ENCODE measurements around the gene JMJD1C.

JMJD1C gene

DNA sequence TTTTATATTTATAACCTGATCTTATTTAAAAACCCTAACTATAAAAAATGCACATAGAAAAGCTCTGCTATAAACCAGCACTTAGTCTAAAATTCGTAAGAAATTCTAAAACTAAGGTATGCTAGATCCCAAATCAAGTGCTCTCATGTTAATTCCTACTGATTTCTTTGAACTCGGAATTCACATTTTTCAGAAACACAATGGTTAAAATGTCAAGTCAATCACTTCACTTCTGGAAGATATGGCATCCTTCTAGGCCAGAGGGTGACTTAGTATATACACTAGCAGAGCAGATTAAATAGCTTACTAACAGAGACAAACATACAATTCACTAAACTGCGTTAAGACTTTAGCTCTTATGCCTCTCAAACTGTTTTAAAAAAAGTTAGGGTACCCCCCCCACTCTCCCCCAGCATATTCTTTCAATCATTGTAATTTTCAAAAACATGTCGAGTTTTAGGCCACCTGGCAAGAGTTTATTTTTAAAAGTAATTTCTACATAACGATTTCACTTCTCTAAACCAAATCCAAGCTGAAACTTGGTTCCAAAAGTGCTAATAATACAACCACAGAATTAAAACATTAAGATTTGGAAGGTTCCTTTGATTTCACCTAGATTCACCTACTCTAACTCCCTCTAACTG is 203.2 kb downstream of the JMJD1C start:
- peak in 1 of 2 experiments; percentile 5 for DNase-seq
- TF ChIP-seq GATA1 (IDR thresholded peaks at IDR 0.05; ENCODE audit: low read depth, low read length) (no peak), POLR2A (IDR thresholded peaks at IDR 0.05; ENCODE audit: low read length) (no peak)

- TF ChIP-seq POLR2A (IDR thresholded peaks at IDR 0.05; ENCODE audit: low read length) (no peak), GATA1 (IDR thresholded peaks at IDR 0.05; ENCODE audit: low read depth, low read length) (no peak)
- no peak for DNase-seq
These were observed 204.3 kb downstream of the JMJD1C start for GRCh38 chr10:63261496-63261895.

DNA sequence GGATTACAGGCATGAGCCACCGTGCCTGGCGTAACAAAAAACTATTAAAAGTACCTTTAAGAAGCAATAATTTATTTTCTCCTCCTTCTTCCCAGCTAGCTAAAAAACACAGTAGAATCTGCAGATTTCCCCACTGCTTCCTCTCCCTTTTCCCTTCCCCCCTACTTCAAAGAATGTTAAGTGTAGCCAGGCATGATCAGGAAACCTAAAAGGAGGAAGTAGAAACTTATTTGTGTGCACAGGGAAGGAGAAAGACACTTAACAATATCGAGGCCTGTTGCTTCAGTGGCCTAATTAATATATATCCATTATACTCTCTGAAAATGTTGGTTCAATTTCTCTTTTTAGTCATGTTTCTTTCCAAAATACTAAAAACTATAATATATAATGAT is 204.9 kb downstream of the JMJD1C start:
- TF ChIP-seq POLR2A (IDR thresholded peaks at IDR 0.05; ENCODE audit: low read length) (no peak), GATA1 (IDR thresholded peaks at IDR 0.05; ENCODE audit: low read depth, low read length) (no peak)
- DNase-seq: no peak

DNA sequence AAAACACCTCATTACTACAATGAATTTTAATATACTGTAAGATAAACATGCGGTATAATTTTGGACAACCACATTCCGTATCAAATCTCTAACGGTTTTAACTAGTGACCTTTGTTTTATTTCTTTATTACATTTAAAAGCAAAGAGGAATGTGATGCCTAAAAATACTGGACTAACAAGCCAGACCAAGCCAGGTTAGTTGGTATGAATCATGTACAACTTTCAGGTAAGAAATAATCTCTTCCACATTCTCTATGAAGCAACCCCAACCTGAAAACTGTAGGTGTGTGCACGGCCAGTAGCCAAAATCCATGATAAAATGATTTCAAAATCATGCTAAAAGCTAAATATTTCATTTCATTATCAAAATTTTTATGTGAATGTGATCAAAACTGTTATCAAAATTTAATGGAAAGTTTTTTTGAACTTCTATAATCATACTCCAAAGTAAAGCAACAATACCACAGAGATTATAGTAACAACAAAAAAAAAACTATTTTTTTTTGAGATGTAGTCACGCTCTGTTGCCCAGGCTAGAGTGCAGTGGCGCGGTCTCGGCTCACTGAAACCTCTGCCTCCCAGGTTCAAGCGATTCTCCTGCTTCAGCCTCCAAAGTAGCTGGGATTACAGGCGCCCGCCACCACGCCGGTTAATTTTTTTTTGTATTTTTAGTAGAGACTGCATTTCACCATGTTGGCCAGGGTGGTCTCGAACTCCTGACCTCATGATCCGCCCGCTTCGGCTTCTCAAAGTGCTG is 205.5 kb downstream of the JMJD1C start:
- TF ChIP-seq POLR2A (IDR thresholded peaks at IDR 0.05; ENCODE audit: low read length) (no peak), GATA1 (IDR thresholded peaks at IDR 0.05; ENCODE audit: low read depth, low read length) (no peak)
- DNase-seq: no peak

DNA sequence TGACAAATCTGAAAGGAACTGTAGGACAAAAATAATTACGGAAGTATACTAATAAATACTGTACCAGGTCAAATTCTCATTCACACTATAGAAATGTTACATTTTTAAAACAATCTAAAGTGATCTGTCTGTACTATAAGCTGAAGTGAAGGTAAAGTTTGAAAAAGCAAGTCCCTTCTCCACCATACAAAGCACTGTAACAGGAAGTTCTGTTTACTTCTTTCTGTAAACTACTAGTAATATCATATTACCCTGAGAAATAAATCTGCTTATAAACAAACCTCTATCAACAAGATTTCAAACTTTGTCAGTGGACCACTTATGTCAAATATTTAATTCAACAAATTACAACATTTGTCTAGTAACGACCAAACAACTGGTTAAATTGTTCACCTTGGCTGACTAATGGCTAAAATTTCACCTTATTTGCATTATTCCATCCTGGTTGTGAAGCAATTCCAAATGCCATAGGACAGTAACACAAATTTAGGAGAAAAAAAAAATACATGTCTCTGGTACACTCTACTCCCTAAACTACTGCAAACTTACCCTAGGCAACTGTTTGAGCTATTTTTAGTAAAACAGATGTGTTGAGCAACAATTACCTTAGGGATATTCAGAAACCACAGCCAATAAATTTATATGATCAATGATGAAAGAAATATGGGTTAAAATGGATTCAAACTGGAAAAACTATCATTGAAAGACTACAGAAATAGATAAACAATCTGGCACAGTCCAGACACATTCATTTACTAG is 206.7 kb downstream of the JMJD1C start:
- DNase-seq: peak in 1 of 2 experiments; percentile 18
- no peak for TF ChIP-seq GATA1 (IDR thresholded peaks at IDR 0.05; ENCODE audit: low read depth, low read length)
- TF ChIP-seq POLR2A (IDR thresholded peaks at IDR 0.05; ENCODE audit: low read length): no peak

GRCh38 chr10:63257778-63258177 is 208.0 kb downstream of the JMJD1C start:
- DNase-seq: no peak
- no peak for TF ChIP-seq GATA1 (IDR thresholded peaks at IDR 0.05; ENCODE audit: low read depth, low read length)
- no peak for TF ChIP-seq POLR2A (IDR thresholded peaks at IDR 0.05; ENCODE audit: low read length)

- TF ChIP-seq POLR2A (IDR thresholded peaks at IDR 0.05; ENCODE audit: low read length) (no peak), GATA1 (IDR thresholded peaks at IDR 0.05; ENCODE audit: low read depth, low read length) (no peak)
- DNase-seq: peak in 1 of 2 experiments; percentile 6
These were observed 209.6 kb downstream of the JMJD1C start for GRCh38 chr10:63256009-63256773.

DNA sequence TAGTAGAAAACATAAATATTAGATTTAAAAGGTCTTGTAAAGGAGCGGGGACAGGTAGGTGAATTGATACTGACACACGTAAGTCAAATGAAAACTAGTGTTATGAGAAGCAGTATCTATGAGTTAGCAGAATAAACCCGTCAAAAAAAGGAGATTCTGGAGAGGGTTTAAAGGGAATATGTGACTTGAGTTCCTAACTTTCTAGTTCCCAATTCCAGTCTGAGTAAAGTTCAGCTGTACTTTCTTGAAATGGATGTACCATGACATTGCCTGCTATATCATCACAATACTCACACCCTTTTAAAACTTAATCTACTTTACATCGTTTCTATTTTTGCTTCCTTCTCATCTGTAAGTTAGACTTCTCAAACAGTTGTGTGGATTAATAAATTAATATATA is 210.5 kb downstream of the JMJD1C start:
- no peak for TF ChIP-seq GATA1 (IDR thresholded peaks at IDR 0.05; ENCODE audit: low read depth, low read length)
- no peak for TF ChIP-seq POLR2A (IDR thresholded peaks at IDR 0.05; ENCODE audit: low read length)
- DNase-seq: no peak

DNA sequence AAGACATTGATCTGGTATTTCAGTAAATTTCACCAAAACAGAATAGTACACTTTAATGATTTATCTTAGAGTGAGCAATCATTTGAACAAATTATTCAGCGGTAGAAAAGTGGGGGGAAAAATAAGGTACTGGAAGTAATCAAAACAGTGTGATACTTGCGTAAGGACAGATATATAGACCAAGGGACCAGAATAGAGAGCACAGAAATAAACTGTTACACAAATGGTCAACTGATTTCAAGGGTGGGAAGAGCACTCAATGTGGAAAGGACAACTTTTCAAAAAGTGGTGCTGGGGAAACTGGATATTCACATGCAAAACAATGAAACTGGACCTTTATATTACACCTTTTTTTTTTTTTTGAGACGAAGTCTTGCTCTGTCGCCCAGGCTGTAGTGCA is 212.7 kb downstream of the JMJD1C start:
- DNase-seq: no peak
- TF ChIP-seq POLR2A (IDR thresholded peaks at IDR 0.05; ENCODE audit: low read length) (no peak), GATA1 (IDR thresholded peaks at IDR 0.05; ENCODE audit: low read depth, low read length) (no peak)

- TF ChIP-seq POLR2A (IDR thresholded peaks at IDR 0.05; ENCODE audit: low read length) (no peak), GATA1 (IDR thresholded peaks at IDR 0.05; ENCODE audit: low read depth, low read length) (no peak)
- peak in 1 of 2 experiments; percentile 9 for DNase-seq
These were observed 213.5 kb downstream of the JMJD1C start for GRCh38 chr10:63252095-63252762.

- no peak for DNase-seq
- TF ChIP-seq POLR2A (IDR thresholded peaks at IDR 0.05; ENCODE audit: low read length) (no peak), GATA1 (IDR thresholded peaks at IDR 0.05; ENCODE audit: low read depth, low read length) (no peak)
These were observed 215.7 kb downstream of the JMJD1C start for GRCh38 chr10:63250032-63250431.

DNA sequence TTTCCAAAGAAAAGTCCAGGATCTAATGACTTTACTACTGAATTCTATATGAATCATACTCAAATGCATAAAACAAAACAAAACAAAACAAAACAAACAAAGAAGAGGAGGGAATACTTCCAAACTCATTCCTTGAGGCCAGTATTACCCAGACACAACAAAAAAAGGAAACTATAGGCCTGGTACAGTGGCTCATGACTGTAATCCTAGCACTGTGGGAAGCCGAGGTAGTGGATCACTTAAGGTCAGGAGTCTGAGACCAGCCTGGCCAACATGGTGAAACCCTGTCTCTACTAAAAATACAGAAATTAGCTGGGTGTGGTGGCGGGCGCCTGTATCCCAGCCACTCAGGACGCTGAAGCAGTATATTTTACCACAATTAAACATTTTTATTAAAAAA is 218.0 kb downstream of the JMJD1C start:
- TF ChIP-seq POLR2A (IDR thresholded peaks at IDR 0.05; ENCODE audit: low read length) (no peak), GATA1 (IDR thresholded peaks at IDR 0.05; ENCODE audit: low read depth, low read length) (no peak)
- no peak for DNase-seq

GRCh38 chr10:63246356-63246755 is 219.4 kb downstream of the JMJD1C start:
- TF ChIP-seq GATA1 (IDR thresholded peaks at IDR 0.05; ENCODE audit: low read depth, low read length) (no peak), POLR2A (IDR thresholded peaks at IDR 0.05; ENCODE audit: low read length) (no peak)
- no peak for DNase-seq
